Lung (tissue), 12 donors: Measurements from ENCODE around the gene NR1I2. TPM values are rescaled to one million over a fixed set of nuclear protein-coding genes. Genes with fewer than 3 reads are reported as not detected.

Experiments used
- ATAC-seq: fragments of 200-7000 bp; cut with Tn5 transposase; one replicate; pipeline ENCODE4 v1.9.1; 2020; ENCODE audit warnings: moderate number of reproducible peaks; ENCODE audit not compliant: insufficient read depth, low FRiP score
- DNase-seq, 3 donors: peaks; one replicate each; pipeline ENCODE4 v3.0.0-alpha.2; 2013 to 2017
- H3K27ac ChIP-seq, 2 donors: one replicate each; pipeline ENCODE4 v1.5.1; 2013; ENCODE audit warnings: mild to moderate bottlenecking in 2 of 2, moderate library complexity in 2 of 2, control low read depth in 1 of 2, inconsistent platforms in 1 of 2, low read depth in 1 of 2, low read length in 1 of 2
- H3K27me3 ChIP-seq, 3 donors: one replicate each; pipeline ENCODE4 v1.5.1; 2013; ENCODE audit warnings: low read length in 2 of 3; ENCODE audit not compliant: control insufficient read depth in 3 of 3, insufficient read depth in 3 of 3
- H3K36me3 ChIP-seq, 4 donors: one replicate each; pipeline ENCODE4 v1.5.1; 2013; ENCODE audit warnings: low read length in 4 of 4, mild to moderate bottlenecking in 1 of 4, moderate library complexity in 1 of 4; ENCODE audit not compliant: control insufficient read depth in 4 of 4, insufficient read depth in 4 of 4
- H3K4me1 ChIP-seq, 5 donors: one replicate each; pipeline ENCODE4 v1.5.1; 2013; ENCODE audit warnings: low read length in 5 of 5, mild to moderate bottlenecking in 2 of 5, moderate library complexity in 1 of 5; ENCODE audit not compliant: control insufficient read depth in 5 of 5, insufficient read depth in 5 of 5
- H3K4me3 ChIP-seq: one replicate; pipeline ENCODE4 v1.5.1; 2013; ENCODE audit warnings: mild to moderate bottlenecking, control low read depth, moderate library complexity
- H3K9ac ChIP-seq, 2 donors: one replicate each; pipeline ENCODE4 v1.5.1; 2013; ENCODE audit warnings: low read length in 2 of 2, control low read depth in 1 of 2; ENCODE audit not compliant: insufficient read depth in 1 of 2
- H3K9me3 ChIP-seq, 4 donors: one replicate each; pipeline ENCODE4 v1.5.1; 2013; ENCODE audit warnings: low read length in 3 of 4, mild to moderate bottlenecking in 1 of 4, moderate library complexity in 1 of 4; ENCODE audit not compliant: control insufficient read depth in 4 of 4, insufficient read depth in 3 of 4
- WGBS, 2 donors: extraction: QIAGEN DNeasy Blood & Tissue Kit; methylation state at CpG; one replicate each; pipeline ENCODE4 v1.1.7; 2013; 5-methylcytosine and 5-hydroxymethylcytosine counted together
- polyA plus RNA-seq, 2 donors: library from polyadenylated mRNA; stranded (reverse); fragments of 200-250 nt; gene quantifications; one replicate each; pipeline ENCODE4 v1.2.1, GENCODE V29; 2013
- total RNA-seq, 2 donors: library from RNA; depleted of rRNA in 1 of 2; stranded (reverse); fragments of >200 nt in 1 of 2; gene quantifications; one replicate each; pipeline ENCODE4 v1.2.1, GENCODE V29; 2014 to 2021
- TF ChIP-seq, protein P1 (sequence below): IDR thresholded peaks from 2 replicates; pipeline ENCODE4 v1.5.1; 2012; ENCODE audit warnings: mild to moderate bottlenecking; ENCODE audit errors: control extremely low read depth, extremely low read depth
- donor health status: control.
- donor health status: control.
- donor health status: Bipolar disorder and iron deficiency.
- donor health status: healthy.
- donor health status: DM: yes; HTN: yes; CAD: no.

NR1I2 gene
- total and polyA plus RNA-seq, 4 donors, result 0.08 to 0.55 (median 0.22) TPM

GRCh38 chr3:119831941-119832371 lies 50.1 kb downstream of the NR1I2 start:
- Histone ChIP-seq H3K27me3 (no peaks in the 10 kb centered on the region), H3K4me1 (peaks cover 0 to 12% (median 10%) of the 10 kb centered on the region in 5 donors), H3K27ac (no peak overlapping the region), H3K9ac (no peak overlapping the region), H3K9me3 (no peaks in the 10 kb centered on the region), H3K36me3 (peaks cover 0 to 2% (median 0%) of the 10 kb centered on the region in 4 donors), H3K4me3 (no peak overlapping the region)
- WGBS, 2 donors, result 83 to 84% methylated on average over 1 of the region's 1 CpG
- DNase-seq, result no peak
- TF ChIP-seq, protein P1, sequence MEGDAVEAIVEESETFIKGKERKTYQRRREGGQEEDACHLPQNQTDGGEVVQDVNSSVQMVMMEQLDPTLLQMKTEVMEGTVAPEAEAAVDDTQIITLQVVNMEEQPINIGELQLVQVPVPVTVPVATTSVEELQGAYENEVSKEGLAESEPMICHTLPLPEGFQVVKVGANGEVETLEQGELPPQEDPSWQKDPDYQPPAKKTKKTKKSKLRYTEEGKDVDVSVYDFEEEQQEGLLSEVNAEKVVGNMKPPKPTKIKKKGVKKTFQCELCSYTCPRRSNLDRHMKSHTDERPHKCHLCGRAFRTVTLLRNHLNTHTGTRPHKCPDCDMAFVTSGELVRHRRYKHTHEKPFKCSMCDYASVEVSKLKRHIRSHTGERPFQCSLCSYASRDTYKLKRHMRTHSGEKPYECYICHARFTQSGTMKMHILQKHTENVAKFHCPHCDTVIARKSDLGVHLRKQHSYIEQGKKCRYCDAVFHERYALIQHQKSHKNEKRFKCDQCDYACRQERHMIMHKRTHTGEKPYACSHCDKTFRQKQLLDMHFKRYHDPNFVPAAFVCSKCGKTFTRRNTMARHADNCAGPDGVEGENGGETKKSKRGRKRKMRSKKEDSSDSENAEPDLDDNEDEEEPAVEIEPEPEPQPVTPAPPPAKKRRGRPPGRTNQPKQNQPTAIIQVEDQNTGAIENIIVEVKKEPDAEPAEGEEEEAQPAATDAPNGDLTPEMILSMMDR, result no peak
- ATAC-seq, result no peak

DNA sequence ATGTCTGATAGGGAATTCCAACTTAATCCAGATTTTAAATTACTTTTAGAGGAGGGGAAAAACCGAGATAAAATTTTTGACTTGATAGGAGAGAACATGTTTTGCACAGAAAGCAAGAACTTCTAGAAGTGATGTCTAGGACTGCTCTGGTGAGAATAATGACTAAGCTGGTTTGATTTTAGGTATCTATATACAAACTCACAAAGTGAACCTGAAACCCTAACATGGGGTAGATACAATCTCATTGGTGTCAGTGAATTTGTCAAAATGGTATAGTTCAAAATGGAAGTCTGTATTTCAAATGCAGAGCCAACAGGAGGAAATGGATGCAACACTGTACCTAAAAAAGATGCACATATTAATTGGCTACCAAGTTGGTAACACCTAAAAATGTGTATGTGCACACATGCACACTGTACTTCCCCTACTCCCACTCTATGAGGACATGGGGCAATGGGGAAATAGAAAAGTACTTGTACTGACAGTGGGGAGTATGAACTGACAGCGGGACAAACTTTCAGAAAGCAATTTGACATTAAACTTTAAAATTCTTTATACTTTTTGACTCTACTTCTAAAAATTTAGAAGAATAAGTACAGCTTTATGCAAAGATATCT lies 53.0 kb downstream of the NR1I2 start:
- DNase-seq (no peak), ATAC-seq (no peak)
- TF ChIP-seq, protein P1, result no peak
- Histone ChIP-seq H3K9me3 (no peaks in the 10 kb centered on the region), H3K36me3 (peaks cover 0 to 4% (median 0%) of the 10 kb centered on the region in 4 donors), H3K27ac (no peak overlapping the region), H3K9ac (no peak overlapping the region), H3K4me1 (peaks cover 0 to 9% (median 5%) of the 10 kb centered on the region in 5 donors), H3K4me3 (no peak overlapping the region), H3K27me3 (no peaks in the 10 kb centered on the region)
- WGBS, 2 donors, result 90 to 94% methylated on average over 2 of the region's 2 CpGs

DNA sequence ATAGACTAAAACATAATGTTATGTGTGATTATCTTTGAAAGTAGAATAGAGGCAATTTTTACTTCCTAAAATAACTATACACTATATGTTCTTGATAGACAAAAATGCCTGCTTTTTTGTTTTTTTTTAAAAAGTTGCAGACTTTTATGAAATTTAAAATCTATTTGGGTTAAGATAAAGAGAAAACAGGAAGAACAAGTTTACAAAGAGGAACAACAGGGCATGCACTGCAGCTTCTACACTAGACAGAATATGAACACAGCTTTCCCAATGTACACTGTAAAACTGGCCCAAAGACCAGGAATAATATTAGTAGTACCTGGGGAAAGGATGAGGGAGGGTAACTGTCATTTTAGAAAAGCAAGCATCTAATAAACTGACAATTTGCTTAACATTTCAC lies 53.7 kb downstream of the NR1I2 start:
- DNase-seq (no peak), ATAC-seq (no peak)
- TF ChIP-seq, protein P1, result no peak
- peaks cover 0 to 5% (median 0%) of the 10 kb centered on the region in 4 donors for H3K36me3 ChIP-seq
- no peak overlapping the region for H3K9ac ChIP-seq
- H3K9me3 ChIP-seq, result no peaks in the 10 kb centered on the region
- H3K27ac ChIP-seq, result no peak overlapping the region
- no peaks in the 10 kb centered on the region for H3K27me3 ChIP-seq
- H3K4me3 ChIP-seq, result no peak overlapping the region
- H3K4me1 ChIP-seq, result peaks cover 0 to 12% (median 0%) of the 10 kb centered on the region in 5 donors
